GM11168 (cell line): Measurements from ENCODE around the gene ZFP36L2.

Experiments
- in situ Hi-C: fragments of 300-500 bp; cut with MboI; formaldehyde crosslinking; loops from one replicate; pipeline ENCODE4 v1.12.0; 2022; ENCODE audit warnings: low sequenced_read_pairs; ENCODE audit not compliant: unreplicated experiment

The ZFP36L2 gene

DNA sequence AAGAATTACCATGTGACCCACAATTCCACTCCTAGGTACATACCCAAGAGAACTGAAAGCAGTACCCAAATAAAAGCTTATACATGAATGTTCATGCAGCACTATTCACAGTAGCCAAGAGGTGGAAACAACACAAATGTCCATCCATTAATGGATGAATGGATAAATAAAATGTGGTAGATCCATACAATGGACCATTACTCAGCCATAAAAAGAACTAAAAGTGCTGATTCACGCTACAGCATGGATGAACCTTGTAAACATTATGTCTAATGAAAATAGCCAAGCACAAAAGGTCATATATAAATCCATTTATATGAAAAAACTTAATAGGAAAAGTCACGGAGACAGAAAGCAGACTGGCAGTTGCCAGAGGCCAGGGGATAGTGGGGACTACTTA is 23.6 kb upstream of the ZFP36L2 start:
- in situ Hi-C loops: no loop called here

DNA sequence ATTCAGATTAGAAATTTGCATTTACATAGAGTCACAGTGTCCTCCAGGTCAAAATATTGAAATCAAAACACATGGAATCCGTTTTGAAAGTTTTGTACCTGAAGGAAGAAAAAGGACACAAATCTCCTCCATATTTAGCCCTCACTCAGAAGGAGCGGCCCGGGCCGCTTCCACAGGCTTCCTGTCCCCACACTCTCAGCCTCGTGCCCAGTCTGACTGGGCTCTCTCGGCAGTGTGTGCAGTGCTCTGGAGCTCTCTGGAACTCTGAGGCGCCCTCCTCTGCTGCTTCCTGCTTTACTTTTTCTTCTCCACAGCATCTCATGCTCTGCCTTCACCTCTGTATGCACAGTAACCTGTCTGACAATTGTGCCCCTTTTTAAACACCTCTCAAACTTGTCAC is 22.2 kb upstream of the ZFP36L2 start:
- in situ Hi-C loops: no loop called here

DNA sequence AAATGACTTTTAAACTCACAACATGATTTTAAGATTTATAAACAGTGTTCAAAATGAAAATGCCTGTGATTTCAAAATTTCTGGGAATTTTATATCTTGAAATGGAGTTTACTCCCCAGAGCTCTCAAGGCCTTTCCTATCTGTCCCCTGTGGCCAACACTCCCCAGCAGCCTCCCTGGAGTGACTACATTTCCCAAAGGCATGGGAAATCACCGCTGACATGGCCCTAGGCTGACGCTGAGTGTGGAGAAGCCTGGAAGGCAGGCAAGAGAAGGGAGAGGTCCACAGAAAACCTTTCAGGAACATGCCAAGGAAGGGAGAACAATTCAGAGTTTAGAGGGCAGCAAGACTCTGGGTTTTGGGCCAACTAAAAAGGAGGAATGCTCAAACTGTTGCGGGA is 20.2 kb upstream of the ZFP36L2 start:
- in situ Hi-C loops: no loop called here

DNA sequence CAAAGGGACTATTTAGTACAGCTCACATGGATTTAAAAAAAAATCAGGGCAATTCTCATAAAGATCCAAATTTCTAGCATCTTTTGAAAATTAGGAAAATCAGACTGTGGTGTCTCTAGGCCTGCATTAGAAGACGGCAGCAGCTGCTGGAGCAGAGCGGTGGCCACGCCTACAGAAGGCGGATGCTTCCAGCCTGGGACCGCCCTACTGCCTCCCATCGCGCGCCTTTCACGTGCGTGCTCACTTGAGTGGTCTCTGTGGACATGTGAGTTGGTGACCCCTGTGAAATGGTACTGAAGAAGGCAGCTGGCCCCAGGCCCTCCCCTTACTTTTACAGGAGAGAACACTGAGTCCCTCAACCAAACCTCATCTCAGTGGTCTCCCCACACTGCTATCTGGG is 15.2 kb upstream of the ZFP36L2 start:
- in situ Hi-C loops: no loop called here

DNA sequence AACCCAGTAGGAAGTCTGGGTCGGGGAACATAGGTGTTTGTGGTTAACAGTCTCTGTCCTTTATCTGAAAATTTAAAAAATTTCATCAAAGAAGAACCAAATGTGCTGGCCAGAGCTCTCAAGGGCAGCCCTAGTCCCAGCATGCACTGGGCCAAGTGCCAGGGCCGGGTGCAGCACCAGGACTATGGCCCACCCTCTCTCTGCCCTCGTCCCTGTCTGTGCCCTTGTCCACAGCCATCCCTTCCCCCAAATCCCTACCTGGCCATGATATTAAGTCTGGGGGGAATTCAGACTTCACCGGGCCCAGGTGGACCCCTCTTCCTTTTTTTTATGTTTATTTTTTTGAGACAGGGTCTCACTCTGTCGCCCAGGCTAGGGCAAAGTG is 14.4 kb upstream of the ZFP36L2 start:
- in situ Hi-C loops: no loop called here

DNA sequence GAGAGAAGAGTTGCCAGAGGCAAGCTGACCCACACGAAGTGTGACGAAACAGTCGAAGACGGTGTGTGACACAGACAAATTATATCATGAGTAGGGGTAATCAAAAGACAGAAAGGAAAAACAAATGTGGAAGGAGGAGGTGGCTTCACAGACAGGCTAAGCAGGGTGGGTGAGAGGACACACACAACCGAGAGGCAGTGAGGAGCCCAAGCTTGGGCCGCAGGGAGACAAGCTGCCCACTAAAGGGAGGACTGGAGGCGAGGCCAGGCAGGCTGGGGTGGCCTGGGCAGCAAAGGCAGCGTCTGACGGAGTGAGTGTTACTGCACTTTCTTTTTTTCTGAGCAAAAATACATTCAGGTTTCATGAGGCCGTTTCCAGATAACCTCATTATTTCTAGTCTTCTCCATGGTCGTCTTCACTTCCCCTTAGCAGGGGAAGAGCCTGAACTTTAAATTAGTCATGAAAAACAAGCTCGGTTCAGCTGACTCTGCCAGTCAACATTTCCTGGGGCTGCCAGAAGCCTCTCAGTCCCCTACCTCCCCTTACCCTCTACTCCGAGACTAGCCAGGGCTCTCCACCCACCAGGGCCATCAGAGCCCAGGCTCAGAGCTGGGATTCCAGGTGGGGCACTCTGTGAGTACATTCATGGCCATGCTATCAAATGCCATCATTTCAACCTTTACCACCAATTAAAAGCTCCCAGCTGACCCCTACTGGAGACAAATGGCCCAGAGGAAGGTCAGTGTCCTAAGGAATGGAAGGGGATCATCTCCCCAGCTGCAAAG is 13.8 kb upstream of the ZFP36L2 start:
- in situ Hi-C loops: loop anchor here (10.0 kb wide), 2 partner anchors 245 to 265 kb away; no protein-coding TSS in a partner anchor

- in situ Hi-C loops: loop anchor here (10.0 kb wide), 2 partner anchors 246 to 264 kb away; no protein-coding TSS in a partner anchor
These were observed 12.4 kb upstream of the ZFP36L2 start for GRCh38 chr2:43238813-43239212.

DNA sequence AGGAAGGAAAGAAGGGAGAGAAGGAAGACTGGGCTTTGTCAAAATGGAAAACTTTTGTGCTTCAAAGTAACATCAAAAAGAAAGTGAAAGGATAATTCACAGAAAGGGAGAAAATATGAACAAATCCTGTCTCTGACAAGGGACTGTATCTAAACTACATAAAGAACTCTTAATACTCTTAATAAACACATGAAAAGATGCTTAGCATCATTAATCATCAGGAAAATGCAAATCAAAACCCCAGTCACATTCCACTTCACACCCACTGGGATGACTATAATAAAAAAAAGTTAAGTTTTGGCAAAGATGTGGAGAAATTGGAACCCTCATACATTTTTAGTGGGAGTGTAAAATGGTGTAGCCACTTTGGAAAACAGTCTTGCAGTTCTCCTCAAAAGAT is 11.8 kb upstream of the ZFP36L2 start:
- in situ Hi-C loops: loop anchor here (10.0 kb wide), 2 partner anchors 247 to 263 kb away; no protein-coding TSS in a partner anchor

- in situ Hi-C loops: loop anchor here (5.0 to 10.0 kb wide), 3 partner anchors 106 to 259 kb away; no protein-coding TSS in a partner anchor
These were observed 7.1 kb upstream of the ZFP36L2 start for GRCh38 chr2:43233218-43234212.

DNA sequence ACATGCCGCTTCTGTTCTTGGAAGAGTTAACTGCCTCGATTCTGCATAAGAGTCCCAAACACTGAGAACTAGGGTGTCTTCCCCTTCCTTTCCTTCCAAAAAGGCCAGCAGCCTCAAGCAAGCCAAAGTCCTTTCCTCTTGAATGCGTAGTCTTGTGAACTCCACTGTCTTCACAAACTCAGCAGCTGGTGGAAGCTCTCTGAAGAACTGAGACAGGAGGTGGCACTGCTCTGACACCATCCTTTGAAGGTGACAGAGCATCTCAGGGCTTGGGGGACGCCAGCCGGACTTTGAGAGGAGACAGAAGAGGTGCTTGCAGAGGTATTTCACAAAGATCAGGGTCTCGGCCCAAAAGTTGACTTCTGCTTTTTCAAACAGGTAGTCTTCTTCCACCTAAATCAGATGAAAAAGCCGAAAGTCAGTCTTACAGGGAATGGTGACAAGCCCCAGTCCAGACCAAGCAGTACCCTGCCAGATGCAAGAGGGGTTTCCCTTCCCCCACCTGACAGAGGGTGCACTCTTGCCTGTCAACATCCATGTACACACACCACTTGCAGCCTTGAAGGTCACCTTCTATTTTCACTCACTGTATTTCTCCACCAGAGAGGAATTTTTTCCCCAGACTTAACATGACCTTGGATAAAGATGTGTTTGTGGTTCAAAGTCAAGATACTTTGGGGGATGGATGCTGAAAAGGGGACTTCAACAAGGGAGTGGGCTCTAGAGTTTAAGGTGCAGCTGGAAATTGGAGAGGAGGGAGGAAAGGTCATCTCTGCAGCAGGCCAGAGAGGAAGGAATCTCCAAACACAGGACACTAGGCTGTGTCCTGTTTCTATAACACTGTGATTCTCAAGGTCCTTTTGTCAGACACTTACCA is 4.8 kb upstream of the ZFP36L2 start:
- in situ Hi-C loops: loop anchor here (5.0 to 10.0 kb wide), 3 partner anchors 104 to 256 kb away; no protein-coding TSS in a partner anchor

DNA sequence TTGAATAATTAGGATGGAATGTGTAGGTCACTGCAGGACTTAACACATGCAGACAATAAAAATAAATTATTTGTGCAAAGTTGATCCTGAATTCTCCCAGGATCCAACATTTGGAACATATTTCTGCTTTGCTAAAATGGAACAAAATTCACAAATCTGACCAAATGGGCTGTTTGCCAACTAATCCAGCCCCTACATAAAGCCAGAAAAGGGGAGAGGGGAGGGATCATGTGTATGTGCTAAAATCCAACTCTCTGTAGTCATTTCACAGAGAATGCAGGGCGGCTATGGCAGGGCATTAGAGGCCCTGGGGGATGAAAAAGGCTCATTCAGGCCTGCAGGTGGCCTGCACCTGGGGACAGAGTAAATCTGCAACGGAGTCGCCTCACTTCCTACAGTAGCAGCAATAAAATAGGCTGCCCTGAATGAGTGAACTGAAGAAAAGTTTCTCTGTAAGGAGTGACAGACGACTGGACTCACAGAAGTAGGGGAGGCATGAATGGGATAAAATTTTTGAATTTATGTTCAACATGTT is 4.0 kb upstream of the ZFP36L2 start:
- in situ Hi-C loops: loop anchor here (5.0 to 10.0 kb wide), 3 partner anchors 103 to 256 kb away; no protein-coding TSS in a partner anchor

- in situ Hi-C loops: loop anchor here (5.0 kb wide), 1 partner anchor 282 kb away; no protein-coding TSS in a partner anchor
These were observed 2.6 kb upstream of the ZFP36L2 start for GRCh38 chr2:43228756-43229659.

- in situ Hi-C loops: loop anchor here (5.0 kb wide), 1 partner anchor 281 kb away; no protein-coding TSS in a partner anchor
These were observed 1.9 kb upstream of the ZFP36L2 start for GRCh38 chr2:43228321-43228751.

GRCh38 chr2:43227830-43228281 is 1.4 kb upstream of the ZFP36L2 start:
- in situ Hi-C loops: loop anchor here (5.0 kb wide), 1 partner anchor 281 kb away; no protein-coding TSS in a partner anchor

DNA sequence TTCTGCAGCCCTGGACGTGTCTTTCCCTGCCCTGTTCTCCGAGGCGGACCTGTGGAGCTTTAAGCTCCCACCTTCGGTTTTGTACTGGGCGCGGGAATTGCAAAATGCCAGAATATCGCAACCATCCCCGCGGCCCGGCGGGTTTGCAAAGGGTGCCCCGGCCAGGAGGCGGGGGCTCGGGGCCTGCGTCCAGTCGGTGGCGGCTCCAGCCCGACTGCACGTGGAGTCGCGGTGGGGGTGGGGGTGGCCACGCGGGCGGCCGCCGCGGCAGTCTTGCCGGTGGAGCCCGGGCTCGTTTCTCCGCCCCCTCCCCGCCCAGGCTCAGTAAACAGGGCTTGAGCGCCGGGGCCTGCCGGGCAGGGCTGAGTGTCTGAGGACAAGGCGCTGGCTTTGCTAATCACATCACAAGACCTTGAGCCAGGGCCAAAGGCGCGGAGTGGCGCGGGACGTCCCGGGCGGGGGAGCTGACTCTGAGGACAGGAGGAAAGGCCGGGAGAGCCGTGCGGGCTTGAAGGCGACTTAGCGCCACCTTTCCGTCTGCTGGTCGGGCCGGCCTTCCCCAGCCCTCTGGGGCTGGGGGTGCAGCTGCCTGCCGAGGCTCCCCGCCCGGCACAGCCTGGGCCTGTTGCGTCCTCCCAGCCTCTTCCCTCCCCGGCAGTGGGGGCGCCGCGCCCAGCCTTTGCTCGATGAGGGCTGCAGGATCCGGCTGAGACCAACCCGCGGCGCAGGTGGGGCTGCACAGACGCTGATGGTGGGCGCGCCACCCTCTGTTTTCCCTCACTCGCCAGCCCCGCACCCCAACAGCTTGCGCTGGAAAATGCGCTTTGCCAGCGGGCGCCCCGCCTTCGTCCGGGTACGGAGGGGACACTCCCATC is 786 bp upstream of the ZFP36L2 start:
- in situ Hi-C loops: loop anchor here (5.0 kb wide), 1 partner anchor 280 kb away; no protein-coding TSS in a partner anchor

DNA sequence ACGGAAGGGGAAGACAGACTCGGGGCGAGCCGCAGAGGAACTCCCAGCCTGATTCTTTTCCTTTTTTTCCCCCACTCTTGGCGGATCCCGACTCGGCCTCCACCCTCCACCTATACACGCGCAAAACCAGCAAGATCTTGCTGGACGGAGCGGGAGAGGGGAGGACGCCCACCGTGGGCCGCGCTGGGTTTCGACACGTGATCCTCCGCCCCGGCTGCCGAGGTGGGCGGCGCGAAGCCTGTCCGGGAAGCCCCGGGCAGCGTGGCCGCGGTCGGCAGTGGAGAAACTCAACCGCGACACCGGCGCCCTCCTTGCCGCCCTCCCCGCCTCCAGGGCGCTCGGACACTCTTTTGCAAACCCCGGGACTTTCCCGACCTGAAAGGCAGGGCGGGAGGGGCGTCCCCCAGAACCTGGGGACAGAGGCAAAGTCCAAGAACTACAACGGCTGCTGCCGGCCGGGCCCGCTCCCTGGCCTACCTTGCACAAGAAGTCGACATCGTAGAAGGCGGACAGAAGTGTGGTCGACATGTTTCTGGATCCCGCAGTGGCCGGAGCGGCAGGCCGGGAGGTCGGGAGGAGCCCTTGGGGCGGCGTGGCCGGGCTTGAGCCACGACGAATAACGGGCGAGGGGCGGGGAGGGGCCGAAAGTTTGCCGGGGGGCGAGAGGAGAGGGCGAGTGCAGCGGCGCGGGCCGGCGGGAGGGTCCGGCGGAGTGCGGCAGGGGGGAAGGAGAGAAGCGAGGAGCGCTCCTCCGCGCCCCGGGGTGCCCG is 433 bp downstream of the ZFP36L2 start:
- in situ Hi-C loops: loop anchor here (5.0 kb wide), 1 partner anchor 279 kb away; no protein-coding TSS in a partner anchor
